HUES48 (cell line): ENCODE results near the gene SAMHD1.

ENCODE experiments used
- H3K27ac ChIP-seq: one replicate; pipeline ENCODE4 v1.7.0; 2013; ENCODE audit warnings: low read depth, low read length, inconsistent platforms
- H3K27me3 ChIP-seq: 2 replicates; pipeline ENCODE4 v1.6.1; 2013; ENCODE audit warnings: mild to moderate bottlenecking, low read length; ENCODE audit not compliant: control insufficient read depth, insufficient read depth
- H3K36me3 ChIP-seq: 2 replicates; pipeline ENCODE4 v1.6.1; 2013; ENCODE audit warnings: low read length; ENCODE audit not compliant: control insufficient read depth, insufficient read depth
- H3K4me1 ChIP-seq: 2 replicates; pipeline ENCODE4 v1.6.1; 2013; ENCODE audit warnings: mild to moderate bottlenecking, low read length; ENCODE audit not compliant: control insufficient read depth, insufficient read depth
- H3K4me3 ChIP-seq: 2 replicates; pipeline ENCODE4 v1.5.1; 2013; ENCODE audit warnings: mild to moderate bottlenecking, low read depth, low read length
- H3K9ac ChIP-seq: 2 replicates; pipeline ENCODE4 v1.6.1; 2013; ENCODE audit warnings: mild to moderate bottlenecking, low read depth, low read length, moderate library complexity
- H3K9me3 ChIP-seq: 2 replicates; pipeline ENCODE4 v1.6.1; 2013; ENCODE audit warnings: low read length; ENCODE audit not compliant: control insufficient read depth, insufficient read depth

Gene SAMHD1

GRCh38 chr20:36871640-36872570, 79.6 kb downstream of the SAMHD1 start:
- Histone ChIP-seq H3K4me1 (no peaks in the 10 kb centered on the region), H3K4me3 (no peak overlapping the region), H3K9ac (no peak overlapping the region), H3K27ac (no peak overlapping the region), H3K9me3 (no peaks in the 10 kb centered on the region), H3K27me3 (no peaks in the 10 kb centered on the region), H3K36me3 (no peaks in the 10 kb centered on the region)

GRCh38 chr20:36866681-36867495, 84.6 kb downstream of the SAMHD1 start:
- no peaks in the 10 kb centered on the region for H3K36me3 ChIP-seq
- H3K27ac ChIP-seq, result no peak overlapping the region
- no peaks in the 10 kb centered on the region for H3K9me3 ChIP-seq

GRCh38 chr20:36866164-36866563, 85.3 kb downstream of the SAMHD1 start:
- Histone ChIP-seq H3K4me3 (no peak overlapping the region), H3K9me3 (no peaks in the 10 kb centered on the region), H3K4me1 (peaks cover 18% of the 10 kb centered on the region), H3K9ac (no peak overlapping the region), H3K36me3 (no peaks in the 10 kb centered on the region), H3K27ac (no peak overlapping the region), H3K27me3 (no peaks in the 10 kb centered on the region; the same call in none of the 2 replicates)

More at GRCh38 chr20:36866681-36867495, 84.6 kb downstream of the SAMHD1 start:
- Histone ChIP-seq H3K27me3 (no peaks in the 10 kb centered on the region; the same call in none of the 2 replicates), H3K9ac (no peak overlapping the region), H3K4me1 (peaks cover 14% of the 10 kb centered on the region), H3K4me3 (no peak overlapping the region)

GRCh38 chr20:36865861-36866149, 85.7 kb downstream of the SAMHD1 start:
- Histone ChIP-seq H3K36me3 (no peaks in the 10 kb centered on the region), H3K4me3 (no peak overlapping the region), H3K4me1 (peaks cover 18% of the 10 kb centered on the region), H3K9me3 (no peaks in the 10 kb centered on the region), H3K27ac (no peak overlapping the region), H3K9ac (no peak overlapping the region), H3K27me3 (no peaks in the 10 kb centered on the region; the same call in none of the 2 replicates)

GRCh38 chr20:36865076-36865860, 86.2 kb downstream of the SAMHD1 start:
- no peak overlapping the region for H3K27ac ChIP-seq
- H3K27me3 ChIP-seq, result no peaks in the 10 kb centered on the region; the same call in none of the 2 replicates
- no peaks in the 10 kb centered on the region for H3K9me3 ChIP-seq
- no peak overlapping the region for H3K9ac ChIP-seq
- H3K4me3 ChIP-seq, result peak overlapping the region; percentile 76; the same call in 1 of the 2 replicates
- peaks cover 18% of the 10 kb centered on the region for H3K4me1 ChIP-seq
- H3K36me3 ChIP-seq, result 0 out of 2 replicates have a peak, but pooled peaks cover 3% of the 10 kb centered on the region

GRCh38 chr20:36862857-36863668, 88.4 kb downstream of the SAMHD1 start:
- Histone ChIP-seq H3K9me3 (no peaks in the 10 kb centered on the region), H3K36me3 (peaks cover 7% of the 10 kb centered on the region), H3K27ac (no peak overlapping the region), H3K4me1 (peaks cover 18% of the 10 kb centered on the region), H3K27me3 (no peaks in the 10 kb centered on the region; the same call in none of the 2 replicates), H3K4me3 (peak overlapping the region; percentile 71; the same call in 1 of the 2 replicates), H3K9ac (peak overlapping the region; percentile 43; the same call in 1 of the 2 replicates)

GRCh38 chr20:36861875-36862801, 89.4 kb downstream of the SAMHD1 start:
- Histone ChIP-seq H3K4me3 (peak overlapping the region; percentile 71), H3K9me3 (no peaks in the 10 kb centered on the region), H3K4me1 (peaks cover 18% of the 10 kb centered on the region), H3K27ac (peak overlapping the region; percentile 35), H3K9ac (no peak overlapping the region; the same call in 1 of the 2 replicates), H3K36me3 (peaks cover 10% of the 10 kb centered on the region), H3K27me3 (no peaks in the 10 kb centered on the region; the same call in none of the 2 replicates)

- no peaks in the 10 kb centered on the region; the same call in none of the 2 replicates for H3K27me3 ChIP-seq
- H3K4me1 ChIP-seq, result peaks cover 18% of the 10 kb centered on the region
- H3K9me3 ChIP-seq, result no peaks in the 10 kb centered on the region
- H3K27ac ChIP-seq, result no peak overlapping the region
- no peak overlapping the region for H3K9ac ChIP-seq
- H3K36me3 ChIP-seq, result peaks cover 13% of the 10 kb centered on the region
- peak overlapping the region; percentile 71 for H3K4me3 ChIP-seq
These were observed 90.0 kb downstream of the SAMHD1 start for GRCh38 chr20:36861625-36861874.

- H3K27me3 ChIP-seq, result no peaks in the 10 kb centered on the region; the same call in 1 of the 2 replicates
- peaks cover 18% of the 10 kb centered on the region for H3K4me1 ChIP-seq
- no peaks in the 10 kb centered on the region for H3K9me3 ChIP-seq
- H3K9ac ChIP-seq, result no peak overlapping the region
- 0 out of 2 replicates have a peak overlapping the region, but pooled peaks have one; percentile 71 for H3K4me3 ChIP-seq
- no peak overlapping the region for H3K27ac ChIP-seq
- H3K36me3 ChIP-seq, result peaks cover 13% of the 10 kb centered on the region
These were observed 90.5 kb downstream of the SAMHD1 start for GRCh38 chr20:36860811-36861624.
